Ramos (cell line): ENCODE results near the gene NDUFS1.
"Not testable (repeated sequence)": the region's sequence is repeated elsewhere in the genome, so short reads cannot be mapped to it uniquely, and the experiment has no call there.

Experiments used
- in situ Hi-C: fragments of 300-500 bp; cut with MboI; formaldehyde crosslinking; loops from one replicate; pipeline ENCODE4 v1.14.3; 2022; ENCODE audit warnings: low sequenced_read_pairs; ENCODE audit not compliant: unreplicated experiment

Gene NDUFS1

GRCh38 chr2:206159346-206160124 lies at the start of gene NDUFS1, which contains the start of gene EEF1B2:
NDUFS1 (minus strand) TSS chr2:206159444; CDS start chr2:206153678, 5,766 bp downstream.
EEF1B2 (plus strand) TSS chr2:206159895; CDS start chr2:206159980, 85 bp downstream.
- in situ Hi-C loops = loop anchor here (5.0 kb wide), 1 partner anchor 103 kb away; no protein-coding TSS in a partner anchor

DNA sequence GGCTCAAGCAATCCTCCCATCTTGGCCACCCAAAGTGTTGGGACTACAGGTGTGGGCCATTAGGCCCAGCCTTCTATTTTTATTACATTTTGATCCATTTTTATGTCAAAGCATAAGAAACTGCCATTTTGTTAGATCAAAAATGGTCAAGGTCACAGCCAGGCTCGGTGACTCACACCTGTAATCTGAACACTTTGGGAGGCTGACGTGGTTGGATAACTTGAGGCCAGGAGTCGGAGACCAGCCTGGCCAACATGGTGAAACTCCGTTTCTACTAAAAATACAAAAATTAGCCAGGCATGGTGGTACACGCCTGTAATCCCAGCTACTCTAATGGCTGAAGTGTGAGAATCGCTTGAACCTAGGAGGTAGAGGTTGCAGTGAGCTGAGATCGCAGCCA lies 49.7 kb upstream of the NDUFS1 start:
- in situ Hi-C loops = no loop called here

DNA sequence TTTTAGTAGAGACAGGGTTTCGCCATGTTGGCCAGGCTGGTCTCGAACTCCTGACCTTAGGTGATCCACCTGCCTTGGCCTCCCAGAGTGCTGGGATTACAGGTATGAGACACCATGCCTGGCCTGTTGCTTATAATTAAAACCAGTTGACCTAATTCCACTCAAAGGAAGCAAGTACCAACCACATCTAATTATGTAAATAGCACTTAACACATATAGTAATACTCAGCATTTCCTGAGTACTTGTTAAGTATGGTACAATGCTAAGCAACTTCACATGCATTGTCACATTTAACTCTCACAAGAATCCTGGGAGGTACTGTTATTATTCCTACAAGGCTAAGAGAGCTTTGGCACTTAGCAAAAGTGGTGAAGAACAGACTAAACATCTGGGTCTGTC lies 48.1 kb upstream of the NDUFS1 start:
- in situ Hi-C loops = not testable (repeated sequence)

DNA sequence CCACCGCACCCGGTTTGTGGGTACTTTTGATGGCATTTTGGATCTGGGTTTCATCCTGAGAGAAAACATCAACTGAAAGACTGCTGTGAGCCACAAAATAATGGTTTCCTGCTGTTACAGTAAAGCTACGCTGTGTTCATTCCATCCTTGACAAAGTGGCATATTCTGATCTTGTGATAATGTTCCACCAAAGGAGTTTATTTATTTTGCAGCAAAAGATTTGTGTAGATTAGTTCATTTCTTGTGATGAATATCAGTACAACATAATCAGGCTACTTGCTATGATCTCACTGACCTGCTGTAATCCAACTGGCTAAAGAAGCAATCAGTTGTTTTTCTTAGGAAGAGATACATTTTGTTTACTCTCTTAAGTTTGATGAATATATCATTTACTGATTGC lies 45.5 kb upstream of the NDUFS1 start:
- in situ Hi-C loops = no loop called here

GRCh38 chr2:206203331-206203730 lies 44.1 kb upstream of the NDUFS1 start:
- in situ Hi-C loops = no loop called here

GRCh38 chr2:206202446-206202845 lies 43.2 kb upstream of the NDUFS1 start:
- in situ Hi-C loops = no loop called here

- in situ Hi-C loops = no loop called here
Observed at GRCh38 chr2:206201075-206201848, 42.0 kb upstream of the NDUFS1 start.

- in situ Hi-C loops = no loop called here
Observed at GRCh38 chr2:206198677-206199076, 39.4 kb upstream of the NDUFS1 start.

GRCh38 chr2:206193671-206194357 lies 34.6 kb upstream of the NDUFS1 start:
- in situ Hi-C loops = no loop called here

DNA sequence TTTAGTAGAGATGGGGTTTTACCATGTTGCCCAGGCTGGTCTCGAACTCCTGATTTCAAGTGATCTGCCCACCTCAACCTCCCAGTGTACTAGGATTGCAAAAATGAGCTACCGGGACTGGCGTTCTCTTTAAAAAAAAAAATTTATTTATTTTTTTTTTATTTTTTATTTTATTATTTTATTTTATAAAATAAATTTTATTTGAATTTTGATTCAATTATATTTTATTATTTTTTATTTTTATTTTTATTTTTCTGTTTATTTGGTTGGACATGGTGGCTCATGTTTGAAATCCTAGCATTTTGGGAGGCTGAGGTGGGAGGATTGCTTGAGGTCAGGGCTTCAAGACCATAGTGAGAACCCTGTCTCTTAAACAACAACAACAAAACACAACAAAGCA lies 32.9 kb upstream of the NDUFS1 start:
- in situ Hi-C loops = no loop called here

GRCh38 chr2:206190689-206191088 lies 31.4 kb upstream of the NDUFS1 start:
- in situ Hi-C loops = no loop called here

DNA sequence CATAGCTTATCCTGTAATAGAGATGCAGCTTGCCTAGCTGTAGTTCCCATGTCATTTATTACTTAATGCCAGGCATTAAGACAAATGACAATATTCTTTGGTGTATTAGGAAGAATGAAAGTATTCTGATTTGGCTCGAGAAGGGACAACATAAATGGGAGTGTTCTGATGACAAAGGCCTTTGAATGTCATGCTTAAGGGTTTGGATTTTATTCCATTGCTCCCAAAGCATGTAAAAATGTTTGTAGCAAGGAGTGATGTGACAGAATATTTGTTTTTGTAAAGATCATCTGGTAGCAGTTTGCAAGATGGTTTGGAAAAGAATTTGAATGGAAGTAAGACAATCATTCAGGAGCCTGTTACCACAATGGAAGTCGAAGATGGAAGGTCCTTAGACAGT lies 30.9 kb upstream of the NDUFS1 start:
- in situ Hi-C loops = no loop called here

- in situ Hi-C loops = no loop called here
Observed at GRCh38 chr2:206189691-206190090, 30.4 kb upstream of the NDUFS1 start.

DNA sequence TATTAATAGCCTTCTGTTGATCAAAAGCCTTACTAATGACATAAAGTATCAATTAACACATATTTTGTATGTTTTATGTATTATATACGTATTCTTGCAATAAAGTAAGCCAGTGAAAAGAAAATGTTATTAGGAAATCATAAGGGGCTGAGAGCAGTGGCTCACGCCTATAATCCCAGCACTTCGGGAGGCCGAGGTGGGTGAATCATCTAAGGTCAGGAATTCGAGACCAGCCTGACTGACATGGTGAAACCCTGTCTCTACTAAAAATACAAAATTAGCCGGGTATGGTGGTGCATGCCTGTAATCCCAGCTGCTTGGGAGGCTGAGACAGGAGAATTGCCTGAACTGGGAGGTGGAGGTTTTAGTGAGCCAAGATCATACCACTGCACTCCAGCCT lies 22.3 kb upstream of the NDUFS1 start:
- in situ Hi-C loops = not testable (repeated sequence)

- in situ Hi-C loops = no loop called here
Observed at GRCh38 chr2:206176901-206177300, 17.7 kb upstream of the NDUFS1 start.

- in situ Hi-C loops = no loop called here
Observed at GRCh38 chr2:206176121-206176520, 16.9 kb upstream of the NDUFS1 start.

DNA sequence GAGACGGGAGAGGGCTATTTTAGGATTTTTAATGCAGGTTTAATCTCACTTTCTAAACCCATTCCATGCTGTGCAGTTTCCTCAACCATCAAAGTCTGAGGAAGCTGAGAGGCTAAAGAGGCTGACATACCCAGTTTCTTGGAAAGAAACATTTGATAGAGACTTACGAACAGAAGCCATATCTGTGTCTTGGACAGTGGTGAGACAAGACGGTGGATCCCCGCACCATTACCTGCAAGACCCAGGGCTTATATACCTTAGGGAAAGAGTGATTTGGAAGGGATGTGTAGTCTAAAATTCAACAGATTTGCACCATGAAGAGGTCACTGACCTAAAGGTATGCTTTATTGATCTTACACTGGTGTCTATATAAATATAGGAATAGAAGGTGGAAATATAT lies 13.9 kb upstream of the NDUFS1 start:
- in situ Hi-C loops = no loop called here

- in situ Hi-C loops = not testable (repeated sequence)
Observed at GRCh38 chr2:206171624-206172397, 12.6 kb upstream of the NDUFS1 start.

DNA sequence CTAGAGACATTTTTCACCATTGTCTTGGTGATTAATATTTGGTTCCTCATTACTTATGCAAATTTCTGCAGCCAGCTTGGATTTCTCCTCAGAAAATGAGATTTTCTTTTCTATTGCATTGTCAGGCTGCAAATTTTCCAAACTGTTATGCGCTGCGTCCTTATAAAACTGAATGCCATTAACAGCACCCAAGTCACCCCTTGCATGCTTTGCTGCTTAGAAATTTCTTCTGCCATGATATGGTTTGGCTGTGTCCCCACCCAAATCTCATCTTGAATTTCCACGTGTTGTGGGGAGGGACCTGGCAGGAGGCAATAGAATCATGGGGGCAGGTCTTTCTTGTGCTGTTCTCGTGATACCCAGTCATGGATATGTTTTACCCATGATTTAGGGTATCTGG lies 9.0 kb upstream of the NDUFS1 start:
- in situ Hi-C loops = not testable (repeated sequence)

DNA sequence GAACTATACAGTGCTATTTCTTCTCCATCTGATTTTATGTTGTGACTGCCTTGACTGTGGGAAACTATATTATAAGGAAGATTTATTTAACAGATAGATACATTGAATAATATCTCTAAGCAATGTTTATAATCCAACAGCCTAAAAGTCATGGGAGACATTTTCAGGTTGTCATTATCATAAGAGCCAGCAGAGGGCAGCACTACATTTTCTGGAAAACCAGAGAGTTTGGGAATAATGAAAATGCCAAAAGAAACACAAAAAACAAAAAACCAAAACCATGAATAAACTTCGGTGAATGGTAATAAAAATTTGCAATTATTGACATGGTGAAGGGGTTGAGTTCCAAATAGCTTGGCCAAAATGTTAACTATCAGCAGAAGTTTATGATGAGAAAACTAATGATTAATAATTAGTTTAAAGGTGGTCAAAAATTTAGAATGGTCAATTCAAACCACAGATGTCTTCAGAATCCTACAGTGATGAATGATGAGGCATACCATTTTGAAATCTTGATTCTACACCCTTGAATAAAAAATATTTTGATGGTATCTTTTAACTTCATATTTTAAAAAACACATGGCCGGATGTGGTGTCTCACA lies 5.1 kb upstream of the NDUFS1 start:
- in situ Hi-C loops = loop anchor here (5.0 kb wide), 1 partner anchor 98 kb away; no protein-coding TSS in a partner anchor
